Midbrain (tissue), 1 donor: Measurements from ENCODE around the gene TSPAN17.
"Not testable (repeated sequence)": the region's sequence is repeated elsewhere in the genome, so short reads cannot be mapped to it uniquely, and the experiment has no call there.

ENCODE experiments used
- DNase-seq: peaks from one replicate; lab custom pipeline; 2025; lab: John Stamatoyannopoulos, UW

Gene TSPAN17, protein sequence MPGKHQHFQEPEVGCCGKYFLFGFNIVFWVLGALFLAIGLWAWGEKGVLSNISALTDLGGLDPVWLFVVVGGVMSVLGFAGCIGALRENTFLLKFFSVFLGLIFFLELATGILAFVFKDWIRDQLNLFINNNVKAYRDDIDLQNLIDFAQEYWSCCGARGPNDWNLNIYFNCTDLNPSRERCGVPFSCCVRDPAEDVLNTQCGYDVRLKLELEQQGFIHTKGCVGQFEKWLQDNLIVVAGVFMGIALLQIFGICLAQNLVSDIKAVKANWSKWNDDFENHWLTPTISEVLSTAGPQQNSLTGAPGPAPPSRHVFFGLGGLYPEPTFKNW

DNA sequence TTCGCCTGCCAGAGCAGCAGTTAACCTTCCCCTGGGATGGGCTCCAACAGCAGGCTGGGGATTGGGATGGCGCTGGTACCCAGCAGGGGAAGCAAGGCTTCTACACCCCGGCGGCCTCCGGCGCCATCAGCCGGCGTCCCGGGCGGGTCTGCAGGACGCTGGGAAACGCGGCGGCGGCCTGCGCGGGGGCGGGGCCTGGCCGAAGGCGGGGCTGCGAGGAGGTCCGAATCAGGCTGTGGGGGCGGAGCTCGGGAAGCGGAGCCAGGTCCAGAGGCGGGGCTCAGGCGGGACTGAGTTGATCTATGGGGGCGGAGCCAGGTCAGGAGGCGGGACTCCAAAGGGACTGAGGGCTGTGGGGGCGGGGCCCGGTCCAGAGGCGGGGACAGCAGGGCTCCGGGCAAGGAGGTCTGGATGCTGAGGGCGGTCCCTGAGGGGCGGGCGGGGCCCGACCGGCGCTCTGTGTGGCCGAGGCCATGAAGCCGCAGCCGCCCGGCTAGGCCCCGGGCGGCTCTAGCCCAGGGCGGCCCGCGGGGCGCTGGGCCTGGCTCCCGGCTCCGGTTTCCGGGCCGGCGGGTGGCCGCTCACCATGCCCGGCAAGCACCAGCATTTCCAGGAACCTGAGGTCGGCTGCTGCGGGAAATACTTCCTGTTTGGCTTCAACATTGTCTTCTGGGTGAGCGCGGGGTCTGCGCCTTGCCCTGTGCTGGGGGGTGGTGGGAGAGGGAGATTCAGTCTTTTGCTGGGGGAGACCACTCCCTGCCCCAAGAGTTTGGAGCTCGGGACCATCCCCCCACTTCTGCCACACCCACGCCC is at the start of gene TSPAN17:
TSS of gene TSPAN17 (plus strand) at position 455 of the 813 bp plus-strand sequence. CDS start at position 587, 132 bp downstream.
- peak; percentile 100 for DNase-seq

DNA sequence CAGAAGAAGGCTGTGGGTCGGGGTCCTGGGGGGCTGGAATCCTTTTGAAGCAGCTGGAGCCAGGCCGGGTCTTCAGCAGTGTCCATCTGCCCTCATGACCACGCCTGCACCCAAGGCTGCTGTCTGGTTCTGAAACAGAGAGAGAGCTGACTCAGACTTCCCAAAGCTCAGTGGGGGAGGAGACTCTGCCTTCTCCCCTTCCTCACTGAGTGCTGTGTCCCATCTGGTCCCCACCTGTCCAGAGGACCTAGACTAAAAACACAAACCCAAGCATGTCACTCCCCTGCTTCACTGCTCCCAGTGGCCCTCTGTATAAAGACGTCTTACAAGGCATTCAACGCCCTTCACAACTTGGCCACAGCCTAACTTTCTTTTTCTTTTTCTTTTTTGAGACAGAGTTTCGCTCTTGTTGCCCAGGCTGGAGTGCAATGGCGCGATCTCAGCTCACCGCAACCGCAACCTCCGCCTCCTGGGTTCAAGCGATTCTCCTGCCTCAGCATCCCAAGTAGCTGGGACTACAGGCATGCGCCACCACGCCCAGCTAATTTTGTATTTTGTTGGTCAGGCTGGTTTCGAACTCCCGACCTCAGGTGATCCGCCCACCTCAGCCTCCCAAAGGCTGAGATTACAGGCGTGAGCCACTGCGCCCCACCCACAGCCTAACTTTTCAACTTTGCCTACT is 47.4 kb upstream of the TSPAN17 start:
- not testable (repeated sequence) for DNase-seq

DNA sequence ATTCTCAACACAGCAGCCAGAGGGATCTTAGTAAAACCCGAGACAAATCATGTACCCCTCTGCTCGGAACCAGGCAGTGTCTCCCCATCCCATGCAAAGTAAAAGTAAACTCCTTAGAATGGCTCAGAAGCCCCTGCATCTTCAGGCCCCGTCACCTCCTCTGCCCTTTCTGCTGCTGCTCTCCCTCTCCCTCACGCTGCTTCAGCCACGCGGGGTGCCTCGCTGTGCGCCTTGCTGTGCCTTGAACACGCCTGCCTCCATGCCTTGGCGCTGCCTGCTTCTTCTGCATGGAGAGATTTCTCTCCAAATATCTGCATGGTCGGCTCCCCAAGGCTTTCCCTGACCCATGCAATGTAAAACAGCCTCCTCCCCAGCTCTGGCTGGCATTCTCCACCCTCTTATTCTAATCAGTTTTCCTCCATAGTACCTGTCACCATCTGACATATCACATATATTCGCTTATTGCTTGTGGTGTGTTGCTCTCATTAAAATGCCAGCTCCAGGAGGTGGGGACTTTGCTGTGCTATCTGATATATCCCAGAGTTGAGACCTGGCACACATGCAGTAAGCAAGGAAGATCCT is 45.3 kb upstream of the TSPAN17 start:
- DNase-seq, result no peak

DNA sequence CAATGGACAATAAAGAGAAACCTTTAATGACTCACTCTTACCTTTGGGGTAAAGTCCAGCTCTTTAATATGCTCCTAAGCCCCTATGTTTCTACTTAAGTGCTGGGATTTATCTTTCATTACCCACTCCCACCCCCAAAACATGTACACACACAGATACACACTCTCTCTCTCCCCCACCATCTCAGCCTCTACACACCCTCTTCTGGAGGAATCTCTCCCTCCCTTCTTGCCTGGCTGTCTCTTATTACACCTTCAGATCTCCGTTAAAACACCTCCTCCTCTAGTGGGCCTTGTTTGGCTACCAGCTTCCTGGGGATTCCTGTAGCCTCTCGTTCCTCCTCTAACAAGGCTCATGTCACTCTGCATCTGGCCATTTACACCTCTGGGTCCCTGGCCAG is 44.2 kb upstream of the TSPAN17 start:
- no peak for DNase-seq

DNA sequence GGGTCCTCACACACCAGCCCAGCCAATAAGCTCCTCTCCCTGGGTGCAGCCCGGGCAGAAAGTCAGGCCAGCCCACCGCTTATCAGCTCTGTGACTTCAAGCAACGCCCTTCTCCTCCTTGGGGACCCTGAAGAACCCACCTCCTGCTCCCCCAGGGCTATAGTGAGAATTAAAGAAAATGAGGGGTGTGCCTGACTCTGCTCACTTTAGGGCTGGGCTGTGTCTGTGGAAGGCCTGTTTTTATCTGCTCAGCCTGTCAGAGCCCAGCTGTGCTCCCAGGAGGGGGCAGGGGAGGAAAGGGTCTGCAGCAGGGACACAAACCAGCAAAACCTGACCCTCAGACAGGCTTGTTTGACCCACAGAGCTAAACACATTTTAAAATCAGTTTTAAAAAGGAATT is 41.3 kb upstream of the TSPAN17 start:
- no peak for DNase-seq

DNA sequence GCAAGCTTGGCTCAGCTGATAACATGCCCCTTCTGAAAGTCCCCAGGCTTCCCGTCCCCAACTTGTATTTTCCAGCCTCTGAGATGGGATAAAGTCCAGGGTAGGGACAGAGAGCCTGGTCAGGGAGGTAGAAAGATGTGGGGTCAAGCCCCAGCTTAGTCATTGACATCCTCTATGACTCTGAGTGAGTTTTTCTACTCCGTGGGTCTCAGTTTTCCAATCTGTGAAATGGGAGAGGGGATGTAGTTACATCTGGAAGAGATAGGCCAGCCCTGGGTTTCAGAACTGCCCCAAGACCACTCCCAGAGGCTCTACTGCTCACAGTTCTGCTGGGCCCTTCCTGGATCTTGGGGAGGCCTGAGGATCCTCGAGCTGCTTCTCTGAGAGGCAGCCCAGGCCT is 40.4 kb upstream of the TSPAN17 start:
- no peak for DNase-seq

DNA sequence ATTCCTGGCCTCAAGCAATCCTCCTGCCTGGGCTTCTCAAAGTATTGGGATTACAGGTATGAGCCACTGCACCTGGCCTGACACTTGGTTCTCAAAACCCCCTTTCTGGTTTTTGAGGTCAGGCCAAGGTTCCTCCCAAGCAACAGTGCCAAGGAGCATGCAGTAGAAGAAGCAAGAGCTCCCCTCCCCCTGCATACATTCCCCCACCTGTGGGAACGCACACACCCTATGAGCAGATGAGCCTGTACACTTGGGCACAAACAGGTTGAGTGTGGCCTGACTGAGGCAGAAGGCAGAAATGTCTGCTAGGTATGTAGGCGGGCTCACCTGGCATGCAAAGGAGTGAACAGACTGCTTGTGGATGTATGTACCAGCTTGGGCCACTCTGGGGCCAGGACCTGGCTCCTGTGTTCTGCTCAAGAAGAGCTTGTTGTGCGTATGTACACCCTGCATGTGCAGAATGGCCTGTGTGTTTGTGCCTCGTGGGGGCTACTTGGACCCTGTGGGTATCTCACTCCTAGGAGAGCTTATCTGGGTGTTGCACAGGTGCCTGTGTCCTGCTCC is 39.1 kb upstream of the TSPAN17 start:
- no peak for DNase-seq

DNA sequence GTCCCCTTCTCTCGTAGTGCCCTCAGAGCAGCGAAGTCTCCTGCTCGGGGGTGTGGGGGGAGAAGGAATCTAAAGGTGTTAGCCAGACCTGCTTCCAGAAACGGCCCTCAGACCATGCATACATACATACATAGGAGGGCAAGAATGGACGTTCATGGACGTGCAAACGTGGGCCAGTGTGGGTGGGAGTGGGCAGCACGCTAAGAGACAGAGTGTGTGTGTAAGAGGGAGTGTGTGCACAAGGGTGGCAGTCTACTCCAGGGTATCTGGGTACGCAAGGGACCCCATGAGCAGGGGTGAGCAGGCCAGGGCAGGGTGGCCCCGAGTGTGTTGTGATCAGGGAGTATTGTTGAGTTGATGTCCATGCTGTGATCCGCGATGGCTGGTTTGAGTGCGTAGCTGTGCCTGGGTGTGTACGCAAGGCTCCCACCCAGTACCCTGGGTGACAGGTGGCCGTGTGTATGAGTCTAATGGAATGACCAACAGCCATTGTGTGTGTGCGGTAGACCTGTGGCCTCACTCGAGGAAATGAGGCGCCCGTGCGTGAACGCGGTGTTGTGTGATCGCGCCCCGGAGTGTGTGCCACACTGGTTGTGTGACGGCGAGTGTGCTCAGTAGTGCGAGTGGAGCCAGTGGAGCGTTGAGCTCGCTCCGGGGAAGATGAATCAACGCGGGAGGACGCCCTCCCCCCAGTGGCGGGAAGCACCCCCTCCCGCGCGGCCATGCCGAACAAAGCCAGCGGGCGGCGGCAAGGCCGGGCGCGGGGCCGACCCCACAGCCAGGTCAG is 38.2 kb upstream of the TSPAN17 start:
- no peak for DNase-seq

DNA sequence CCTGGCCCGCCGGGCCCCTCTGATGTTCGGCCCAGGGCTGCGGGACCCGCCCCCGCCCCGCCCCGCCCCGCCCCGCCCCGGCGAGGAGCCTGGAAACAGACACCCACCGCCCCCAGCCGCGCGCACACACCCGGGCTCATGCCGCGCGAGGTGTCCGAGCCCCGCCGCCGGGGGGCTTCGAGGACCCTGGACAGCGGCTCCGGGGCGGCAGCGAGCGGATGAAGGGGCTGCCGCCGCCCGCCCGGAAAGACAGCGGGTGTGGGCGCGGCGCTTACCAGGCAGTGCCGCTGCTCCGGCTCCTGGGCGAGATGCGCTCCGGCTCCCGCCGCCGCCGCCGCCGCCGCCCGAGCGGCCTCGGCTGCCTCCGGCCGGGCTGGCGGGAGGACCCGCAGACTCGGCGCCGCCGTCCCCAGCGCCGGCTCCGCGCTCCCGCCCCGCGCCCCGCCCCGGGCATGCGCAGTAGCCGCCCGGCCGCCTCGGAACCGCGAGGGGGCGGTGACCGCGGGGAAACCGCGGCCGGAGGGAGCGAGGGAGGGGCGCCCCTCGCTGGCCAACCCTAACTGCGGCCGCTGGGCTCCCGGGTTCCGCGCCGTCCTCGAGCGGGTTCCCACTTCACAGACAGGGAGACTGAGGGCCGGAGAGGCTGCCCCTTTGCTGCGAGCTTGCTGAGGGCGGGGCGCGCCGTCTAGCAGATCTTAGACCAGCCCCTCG is 37.4 kb upstream of the TSPAN17 start, which contains the start of gene GPRIN1:
TSS of gene GPRIN1 (minus strand) at position 433 of the 711 bp plus-strand sequence. CDS start 10,322 bp downstream, outside the sequence.
- peak; percentile 65 for DNase-seq

DNA sequence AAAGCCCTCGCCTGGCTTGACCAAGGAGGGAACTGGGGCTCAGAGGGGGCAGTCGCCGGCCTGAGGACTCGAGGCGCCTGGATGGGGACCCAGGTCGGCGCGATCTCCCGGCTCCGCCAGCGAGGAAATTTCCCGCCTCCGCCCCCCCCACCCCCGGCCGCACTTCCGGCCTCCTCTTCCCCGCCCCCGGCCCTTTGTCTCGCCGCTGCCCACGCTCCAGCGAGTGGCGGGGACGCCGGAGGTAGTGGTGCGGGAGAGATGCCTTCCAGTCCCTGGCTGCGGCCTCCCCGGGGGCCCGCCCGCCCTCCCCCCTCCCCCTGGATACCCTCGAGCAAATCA is 36.9 kb upstream of the TSPAN17 start:
- no peak for DNase-seq

DNA sequence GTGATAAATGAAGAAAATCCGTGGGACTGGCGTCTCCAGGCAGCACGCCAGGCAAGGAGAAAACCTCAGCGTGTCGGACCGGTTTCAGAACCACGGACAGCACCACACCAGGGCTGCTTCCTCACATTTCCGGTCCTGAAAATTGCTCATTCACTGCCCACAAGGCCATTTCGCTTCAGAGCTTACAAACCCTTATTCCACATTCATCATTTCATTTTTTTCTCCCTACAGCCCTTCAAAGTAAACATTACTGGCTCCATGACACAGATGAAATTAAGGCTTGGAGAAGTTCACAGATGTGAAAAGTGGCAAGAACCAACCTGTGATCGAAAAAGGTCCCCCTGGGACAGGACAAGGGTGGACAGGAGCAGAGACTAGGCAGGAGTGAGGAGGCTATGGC is 35.8 kb upstream of the TSPAN17 start:
- peak; percentile 66 for DNase-seq

DNA sequence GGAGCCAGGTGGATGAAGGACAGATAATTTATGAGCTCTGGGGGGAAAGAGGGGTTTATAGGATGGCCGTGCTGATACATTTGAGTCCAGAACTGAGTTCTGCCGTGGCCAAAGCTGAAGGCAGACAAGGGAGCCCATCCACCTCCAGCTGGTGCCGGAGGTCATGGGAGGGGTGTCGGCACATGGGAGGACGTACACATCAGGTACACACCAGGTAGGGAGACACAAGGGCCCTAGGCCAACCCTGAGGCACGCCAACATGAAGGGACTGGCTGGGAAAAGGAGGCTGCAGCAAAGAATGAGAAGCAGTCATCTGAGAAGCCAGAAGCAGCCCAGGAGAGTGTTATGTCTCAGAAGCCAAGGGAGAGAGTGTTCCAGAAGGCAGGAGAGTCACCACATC is 35.3 kb upstream of the TSPAN17 start:
- DNase-seq, result no peak

DNA sequence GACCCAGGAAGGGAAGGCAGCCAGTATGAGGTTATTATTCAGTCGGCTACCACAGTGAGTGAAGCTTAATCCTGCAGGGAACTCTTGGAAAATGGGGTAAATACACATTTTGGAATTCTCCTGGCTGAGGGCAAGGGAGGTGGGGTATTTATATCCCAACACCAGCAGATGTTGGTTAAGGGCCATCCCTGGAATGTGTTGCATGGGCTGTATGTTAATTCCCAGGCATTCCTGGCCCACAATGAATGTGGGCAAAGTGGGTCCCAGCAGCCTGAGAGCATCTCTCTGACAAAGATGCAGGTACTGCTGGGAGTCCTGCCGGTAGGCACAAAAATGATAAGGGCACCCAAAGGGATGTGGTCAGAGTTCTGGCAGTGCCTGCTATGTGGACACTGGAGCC is 34.4 kb upstream of the TSPAN17 start:
- DNase-seq, result no peak

DNA sequence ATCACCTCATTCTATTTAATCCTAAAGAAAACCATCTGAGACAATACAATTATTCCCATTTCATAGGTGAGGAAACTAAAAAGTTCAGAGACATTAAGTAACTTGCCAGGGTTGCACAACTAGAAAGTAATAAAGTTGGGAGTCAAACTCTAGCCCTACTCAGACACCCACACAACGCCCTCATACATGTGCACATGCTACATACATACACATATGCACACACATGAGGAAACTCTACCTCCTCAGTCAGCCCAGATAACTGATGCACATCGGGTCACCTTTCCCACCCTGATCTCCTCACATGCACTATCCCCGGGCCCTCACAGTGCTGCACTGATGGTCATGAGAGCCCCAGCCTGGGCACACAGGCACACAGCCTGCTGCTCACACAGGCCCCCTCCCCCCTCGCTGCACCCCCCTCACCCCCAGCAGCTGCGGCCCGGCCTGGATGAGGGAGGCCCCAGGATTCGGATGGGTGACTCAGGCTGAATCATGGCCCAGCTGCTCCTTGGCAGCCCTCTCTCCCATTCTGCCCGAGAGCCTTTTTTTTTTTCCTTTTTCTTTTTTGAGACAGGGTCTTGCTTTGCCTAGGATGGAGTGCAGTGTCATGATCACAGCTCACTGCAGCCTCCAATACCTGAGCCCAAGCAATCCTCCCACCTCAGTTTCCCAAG is 32.3 kb upstream of the TSPAN17 start:
- DNase-seq, result no peak

DNA sequence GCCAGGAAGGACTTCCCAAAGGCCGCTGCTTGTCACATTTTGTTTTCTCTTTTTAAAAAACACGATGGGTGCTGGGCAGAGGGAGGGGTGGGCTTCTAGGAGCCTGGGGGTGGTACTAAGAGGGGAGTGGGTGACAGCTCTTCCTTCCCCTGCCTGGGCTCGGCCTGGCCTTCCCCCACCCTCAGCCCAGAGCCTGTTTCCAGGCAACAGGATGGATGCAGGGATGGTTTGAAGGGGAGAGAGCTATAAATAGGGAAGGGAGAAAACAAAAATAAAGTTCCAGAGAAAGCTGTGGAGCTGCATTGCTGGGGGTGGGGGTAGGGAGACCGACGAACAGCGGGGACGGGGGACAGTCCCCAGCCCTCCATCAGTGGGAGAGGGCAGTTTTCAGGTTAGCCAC is 30.8 kb upstream of the TSPAN17 start:
- no peak for DNase-seq

DNA sequence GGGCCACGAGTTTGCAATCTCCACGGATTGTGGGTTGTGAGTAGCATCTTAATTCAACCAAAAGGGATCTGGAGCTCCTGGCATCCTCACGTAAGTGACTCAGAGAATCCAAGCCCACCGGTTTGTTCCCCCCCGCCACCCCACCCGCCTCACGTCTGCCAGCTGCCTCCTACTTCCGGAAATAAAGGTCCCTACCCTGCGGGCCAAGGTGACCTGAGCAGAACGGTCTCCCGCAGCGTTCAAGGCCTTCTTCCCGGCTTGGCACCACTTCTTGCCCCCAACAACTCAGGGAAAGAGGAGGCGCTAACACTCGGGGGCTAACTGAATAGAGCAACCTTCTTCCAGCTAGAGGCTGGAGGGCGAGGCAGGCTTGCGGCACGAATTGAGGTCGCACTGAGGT is 28.5 kb upstream of the TSPAN17 start:
- DNase-seq, result no peak

DNA sequence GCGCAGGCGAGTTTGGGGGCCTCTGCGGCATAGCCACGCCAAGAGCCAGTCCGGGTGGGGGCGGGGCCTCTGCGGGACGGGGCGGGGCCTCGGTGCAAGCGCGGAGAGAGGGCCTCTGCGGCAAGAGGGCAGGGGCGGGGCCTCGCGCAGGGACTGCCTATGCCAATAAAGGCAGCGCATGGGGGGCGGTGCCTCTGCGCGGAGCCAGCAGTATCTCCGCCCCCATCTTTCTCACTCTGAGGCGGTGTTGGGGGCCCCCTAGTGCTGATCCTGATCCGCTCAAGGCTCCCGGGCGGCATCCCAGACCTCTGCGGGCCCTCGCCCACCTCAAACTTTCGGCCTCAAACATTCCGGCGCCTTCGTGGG is 28.1 kb upstream of the TSPAN17 start:
- peak; percentile 83 for DNase-seq

DNA sequence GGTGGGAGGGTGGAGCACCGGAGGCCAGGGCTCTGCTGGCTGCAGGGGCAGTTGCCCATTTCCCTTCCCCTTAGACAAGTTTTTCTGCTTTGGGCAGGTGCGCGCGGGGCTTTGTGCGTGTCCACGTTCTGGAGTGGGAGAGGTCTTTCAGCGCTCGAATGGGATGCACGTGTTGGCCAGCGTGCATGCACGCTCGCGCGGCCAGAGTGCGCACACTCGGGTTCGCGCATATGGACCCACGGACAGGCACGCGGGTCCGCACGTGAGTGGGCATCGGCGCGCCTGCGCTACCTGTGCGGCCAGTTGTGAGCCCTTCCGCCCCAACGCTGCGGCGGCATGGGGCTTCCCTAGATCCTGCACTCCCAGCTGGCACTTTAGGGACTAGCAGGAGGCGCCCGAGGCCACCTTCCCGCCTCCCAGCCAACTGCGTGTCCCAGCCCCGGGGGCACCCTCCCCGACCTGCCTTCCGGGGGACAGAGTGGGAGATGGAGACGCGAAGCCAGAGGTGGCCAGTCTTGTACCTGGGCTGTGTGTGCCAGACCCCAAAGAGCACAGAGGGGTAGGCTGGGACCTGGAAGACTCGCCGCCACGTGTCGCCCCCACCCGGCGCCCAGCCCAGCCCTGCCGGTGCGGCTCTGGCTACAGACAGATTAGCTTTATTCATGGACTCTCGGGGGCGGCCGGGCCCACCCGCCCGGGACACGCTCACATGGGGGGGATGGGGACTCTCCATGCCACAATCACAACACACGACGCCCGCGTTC is 27.5 kb upstream of the TSPAN17 start:
- no peak for DNase-seq

DNA sequence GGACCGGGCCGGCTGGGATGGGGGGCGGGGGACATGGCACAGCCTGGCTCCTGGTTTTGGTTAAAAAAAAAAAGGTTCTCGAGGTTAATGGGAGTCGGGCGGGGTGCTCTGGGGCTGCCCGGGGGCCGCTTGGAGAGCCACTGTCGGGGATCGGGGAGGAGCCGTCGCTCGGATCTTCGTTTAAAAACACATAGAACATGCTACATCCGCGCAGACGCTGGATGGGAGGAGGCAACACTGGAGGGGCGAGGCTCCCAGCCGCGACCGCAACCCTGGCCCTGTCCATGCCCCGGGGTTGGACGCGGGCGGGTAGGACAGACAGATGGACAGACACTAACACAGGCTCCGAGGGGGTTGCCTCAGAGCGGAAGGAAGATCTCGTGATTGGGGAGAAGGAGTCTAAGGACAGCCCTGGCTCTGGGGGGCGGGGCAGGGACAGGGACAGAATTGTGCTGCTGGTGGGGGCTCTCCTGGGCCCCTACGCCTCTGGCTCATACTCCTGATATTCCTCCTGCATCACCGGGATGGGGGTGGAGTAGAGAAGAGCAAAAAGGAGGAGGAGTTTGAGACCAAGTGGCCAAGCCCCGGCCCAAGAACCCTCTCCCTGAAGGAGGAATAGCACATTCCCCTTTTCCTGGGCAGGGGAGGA is 26.8 kb upstream of the TSPAN17 start:
- DNase-seq, result no peak
